ENCODE data around the gene SLC27A1.

The SLC27A1 gene

GRCh38 chr19:17553256-17553655 lies 82.9 kb downstream of the SLC27A1 start:
- Histone ChIP-seq H3K36me3 (peaks cover 15% of the 10 kb centered on the region), H3K27ac (no peak overlapping the region), H3K9me3 (ENCODE audit: severe bottlenecking) (peaks cover 4% of the 10 kb centered on the region), H3K27me3 (ENCODE audit: insufficient read depth, low read depth, severe bottlenecking) (no peaks in the 10 kb centered on the region), H3K4me3 (ENCODE audit: low read depth, low read length) (no peak overlapping the region)
- no peak for DNase-seq
- no peak for TF ChIP-seq CTCF (IDR thresholded peaks at IDR 0.05; ENCODE audit: low read depth, low read length)

- peak overlapping the region; percentile 44 for H3K4me3 ChIP-seq (ENCODE audit: low read depth, low read length)
- H3K27me3 ChIP-seq (ENCODE audit: insufficient read depth, low read depth, severe bottlenecking) = no peaks in the 10 kb centered on the region
- no peaks in the 10 kb centered on the region for H3K9me3 ChIP-seq (ENCODE audit: severe bottlenecking)
- no peak for DNase-seq
- H3K36me3 ChIP-seq = peaks cover 31% of the 10 kb centered on the region
- no peak overlapping the region for H3K27ac ChIP-seq
- no peak for TF ChIP-seq CTCF (IDR thresholded peaks at IDR 0.05; ENCODE audit: low read depth, low read length)
Measured at GRCh38 chr19:17554968-17555479, 84.7 kb downstream of the SLC27A1 start.

GRCh38 chr19:17555480-17555928 lies 85.2 kb downstream of the SLC27A1 start, which contains the start of gene COLGALT1:
Gene COLGALT1 (plus strand): TSS chr19:17555649. CDS start chr19:17555714, 65 bp downstream.
- peak within 1 kb of the TSS; percentile 78 for H3K27ac ChIP-seq
- peak within 1 kb of the TSS; percentile 65 for H3K4me3 ChIP-seq (ENCODE audit: low read depth, low read length)
- H3K36me3 ChIP-seq = peaks cover 35% of the 10 kb centered on the region
- peak; percentile 98 for DNase-seq
- TF ChIP-seq CTCF (IDR thresholded peaks at IDR 0.05; ENCODE audit: low read depth, low read length) = no peak
- H3K9me3 ChIP-seq (ENCODE audit: severe bottlenecking) = no peaks in the 10 kb centered on the region
- H3K27me3 ChIP-seq (ENCODE audit: insufficient read depth, low read depth, severe bottlenecking) = no peaks in the 10 kb centered on the region
